Testis (tissue), 3 donors: ENCODE data around the gene DNMT3L. TPM values are rescaled to one million over a fixed set of nuclear protein-coding genes. Genes with fewer than 3 reads are reported as not detected.
"Not testable (repeated sequence)": the region's sequence is repeated elsewhere in the genome, so short reads cannot be mapped to it uniquely, and the experiment has no call there.

Source experiments
- DNase-seq: peaks from one replicate; pipeline ENCODE4 v3.0.0-alpha.2; 2019
- H3K27ac ChIP-seq, 2 donors: fragments of 200-600 bp; sonication (generic); one replicate each; pipeline ENCODE4 v1.5.1; 2019
- H3K27me3 ChIP-seq: fragments of 200-600 bp; sonication (generic); one replicate; pipeline ENCODE4 v1.5.1; 2019
- H3K36me3 ChIP-seq: fragments of 200-600 bp; sonication (generic); one replicate; pipeline ENCODE4 v1.5.1; 2017; ENCODE audit warnings: low read depth; ENCODE audit errors: missing control alignments
- H3K4me1 ChIP-seq: fragments of 200-600 bp; sonication (generic); one replicate; pipeline ENCODE4 v1.5.1; 2019
- H3K4me3 ChIP-seq, 2 donors: fragments of 200-600 bp; sonication (generic); one replicate each; pipeline ENCODE4 v1.5.1; 2017 to 2019
- H3K9me3 ChIP-seq: fragments of 200-600 bp; sonication (generic); one replicate; pipeline ENCODE4 v1.5.1; 2017
- CTCF ChIP-seq, 3 experiments: fragments of 450-650 bp in 2 of 3; fragments of 200-600 bp in 1 of 3; sonication (generic) in 1 of 3; IDR thresholded peaks; one replicate each; pipeline ENCODE4 v1.5.1; 2016 to 2019; ENCODE audit warnings: antibody characterized with exemption in 3 of 3, mild to moderate bottlenecking in 2 of 3, moderate library complexity in 1 of 3
- POLR2A ChIP-seq: fragments of 450-650 bp; IDR thresholded peaks from one replicate; pipeline ENCODE4 v1.6.1; 2017; ENCODE audit warnings: antibody characterized with exemption, mild to moderate bottlenecking, moderate library complexity
- WGBS, 2 donors: methylation state at CpG; one replicate each; pipeline ENCODE4 v1.1.5; 2018; 5-methylcytosine and 5-hydroxymethylcytosine counted together
- intact Hi-C: fragments of 100-400 bp; cut with DNase I; formaldehyde crosslinking; loops from one replicate; pipeline ENCODE4 v1.15.1; 2023; ENCODE audit warnings: low total_unique reads
- polyA plus RNA-seq: library from polyadenylated mRNA; stranded (reverse); fragments of 350-450 nt; fragmentation: Illumina TruSeq; extraction: RNeasy Lipid Tissue Mini Kit (QIAGEN cat#74804); gene quantifications from one replicate; pipeline ENCODE4 v1.2.3, GENCODE V29; 2014; ENCODE audit warnings: low read depth, low replicate concordance; ENCODE audit not compliant: insufficient read depth
- total RNA-seq, 2 donors: library from RNA; depleted of rRNA; stranded (reverse); fragments of >200 nt; gene quantifications; one replicate each; pipeline ENCODE4 v1.2.3, GENCODE V29; 2016

The DNMT3L gene
- total and polyA plus RNA-seq, 3 donors from 2014 or later = 0.24 to 0.87 (median 0.71) TPM

- WGBS, 2 donors = 37 to 59% methylated on average over 3 to 8 of the region's 8 CpGs
- H3K27me3 ChIP-seq = no peaks in the 10 kb centered on the region
- no peaks in the 10 kb centered on the region for H3K9me3 ChIP-seq
- H3K27ac ChIP-seq = peak overlapping the region; percentile 57 to 89
- peaks cover 79% of the 10 kb centered on the region for H3K4me1 ChIP-seq
- peak; percentile 50 to 58 (median 55) for TF ChIP-seq CTCF (IDR thresholded peaks at IDR 0.05)
- no peak for TF ChIP-seq POLR2A
- no peaks in the 10 kb centered on the region for H3K36me3 ChIP-seq
- H3K4me3 ChIP-seq = no peak overlapping the region
- peak; percentile 78 for DNase-seq
- intact Hi-C loops = no loop called here
Measured at GRCh38 chr21:44304877-44305293, 43.2 kb upstream of the DNMT3L start.

- intact Hi-C loops = no loop called here
- TF ChIP-seq CTCF (IDR thresholded peaks at IDR 0.05) = no peak
- no peak for TF ChIP-seq POLR2A
- Histone ChIP-seq H3K9me3 (no peaks in the 10 kb centered on the region), H3K4me3 (no peak overlapping the region), H3K4me1 (peaks cover 75% of the 10 kb centered on the region), H3K27ac (peak overlapping the region in 1 of 2 donors; percentile 57), H3K27me3 (no peaks in the 10 kb centered on the region), H3K36me3 (no peaks in the 10 kb centered on the region)
- DNase-seq = no peak
- WGBS, 2 donors = 41 to 55% methylated on average over 13 to 15 of the region's 16 CpGs
Measured at GRCh38 chr21:44304011-44304616, 42.4 kb upstream of the DNMT3L start.

- WGBS, 2 donors = 75 to 79% methylated on average over 12 of the region's 12 CpGs
- no peak for DNase-seq
- H3K4me1 ChIP-seq = peaks cover 71% of the 10 kb centered on the region
- H3K27me3 ChIP-seq = no peaks in the 10 kb centered on the region
- H3K36me3 ChIP-seq = no peaks in the 10 kb centered on the region
- H3K4me3 ChIP-seq = no peak overlapping the region
- intact Hi-C loops = no loop called here
- no peaks in the 10 kb centered on the region for H3K9me3 ChIP-seq
- no peak for TF ChIP-seq POLR2A
- no peak for TF ChIP-seq CTCF (IDR thresholded peaks at IDR 0.05)
- no peak overlapping the region for H3K27ac ChIP-seq
Measured at GRCh38 chr21:44303490-44303981, 41.8 kb upstream of the DNMT3L start.

GRCh38 chr21:44302573-44303401 is 41.1 kb upstream of the DNMT3L start:
- Histone ChIP-seq H3K4me1 (peaks cover 66% of the 10 kb centered on the region), H3K27ac (peak overlapping the region in 1 of 2 donors; percentile 19)
- intact Hi-C loops, H3K9me3 ChIP-seq, H3K27me3 ChIP-seq, H3K4me3 ChIP-seq, H3K36me3 ChIP-seq: not testable (repeated sequence)
- WGBS, 2 donors = 90 to 91% methylated on average over 18 to 23 of the region's 23 CpGs
- peak; percentile 53 for DNase-seq

GRCh38 chr21:44301961-44302406 is 40.3 kb upstream of the DNMT3L start:
- intact Hi-C loops = no loop called here
- peaks cover 62% of the 10 kb centered on the region for H3K4me1 ChIP-seq
- peak in 1 of 3 experiments; percentile 14 for TF ChIP-seq CTCF (IDR thresholded peaks at IDR 0.05)
- TF ChIP-seq POLR2A = no peak
- H3K27ac ChIP-seq = no peak overlapping the region
- no peak overlapping the region for H3K4me3 ChIP-seq
- no peaks in the 10 kb centered on the region for H3K36me3 ChIP-seq
- no peaks in the 10 kb centered on the region for H3K9me3 ChIP-seq
- DNase-seq = no peak
- 56 to 80% methylated on average over 3 to 9 of the region's 9 CpGs for WGBS, 2 donors
- no peaks in the 10 kb centered on the region for H3K27me3 ChIP-seq
